Endothelial cell of umbilical vein (primary cell): Measurements from ENCODE around the gene LTF. TPM values are rescaled to one million over a fixed set of nuclear protein-coding genes. Genes with fewer than 3 reads are reported as not detected.

Experiments
- BruUV-seq: library from RNA; stranded (reverse); fragments of 400-500 nt; replicated peaks from 2 replicates; lab custom pipeline; 2021; lab: Mats Ljungman, UMichigan
- CTCF ChIA-PET: fragments of 300-600, 350-600 bp; sonication (Branson Sonifier 250); formaldehyde crosslinking; loops from one replicate; lab custom pipeline; 2021; ENCODE audit warnings: antibody characterized with exemption, inconsistent platforms; lab: Charles Lee
- POLR2A ChIA-PET: fragments of 300-600, 350-600 bp; sonication (Branson Sonifier 250); formaldehyde crosslinking; loops from one replicate; lab custom pipeline; 2021; ENCODE audit warnings: antibody characterized with exemption, inconsistent platforms; lab: Charles Lee
- DNase-seq: peaks from one replicate; pipeline ENCODE4 v3.0.0-alpha.2; 2011; ENCODE audit warnings: low read depth, low spot score
- FAIRE-seq: peaks from 2 replicates; lab custom pipeline; 2011; peaks lifted over from hg19 to GRCh38; lab: Jason Lieb, UNC
- H2AFZ ChIP-seq: 2 replicates; pipeline ENCODE4 v1.6.0; 2012; ENCODE audit warnings: low read depth, low read length, control low read depth, inconsistent platforms
- H3K27ac ChIP-seq: 2 replicates; pipeline ENCODE4 v1.5.1; 2011; ENCODE audit warnings: low read depth, mild to moderate bottlenecking, control low read depth, low read length, moderate library complexity; ENCODE audit not compliant: insufficient read depth
- H3K27me3 ChIP-seq, 2 experiments: 2 replicates each; pipeline versions ENCODE4 v1.6.0 to v1.6.1; 2011; ENCODE audit warnings: low read length in 2 of 2, mixed read lengths in 1 of 2; ENCODE audit not compliant: control insufficient read depth in 2 of 2, insufficient read depth in 2 of 2
- H3K36me3 ChIP-seq, 2 experiments: 2 replicates in 1 of 2; 3 replicates in 1 of 2; pipeline ENCODE4 v1.5.1; 2011; ENCODE audit warnings: low read length in 2 of 2, mild to moderate bottlenecking in 1 of 2, moderate library complexity in 1 of 2; ENCODE audit not compliant: control insufficient read depth in 2 of 2, insufficient read depth in 2 of 2; ENCODE audit errors: extremely low read depth in 1 of 2
- H3K4me1 ChIP-seq: 3 replicates; pipeline ENCODE4 v1.5.1; 2011; ENCODE audit warnings: mild to moderate bottlenecking, low read length; ENCODE audit not compliant: control insufficient read depth, insufficient read depth; ENCODE audit errors: extremely low read depth
- H3K4me2 ChIP-seq: 2 replicates; pipeline ENCODE4 v1.6.1; 2011; ENCODE audit warnings: low read length, control low read depth, mixed read lengths; ENCODE audit not compliant: insufficient read depth
- H3K4me3 ChIP-seq, 3 experiments: fragments of 200-600 bp in 1 of 3; sonication (generic), shearing (Covaris generic) in 1 of 3; replicated peaks in 1 of 3; 2 replicates each; pipeline ENCODE4 v1.5.1; 2011 to 2016; ENCODE audit warnings: control low read depth in 3 of 3, low read length in 3 of 3, mild to moderate bottlenecking in 2 of 3, inconsistent platforms in 1 of 3, low read depth in 1 of 3, moderate library complexity in 1 of 3; ENCODE audit not compliant: insufficient read depth in 1 of 3
- H3K79me2 ChIP-seq: 2 replicates; pipeline ENCODE4 v1.6.0; 2012; ENCODE audit warnings: low read length, inconsistent platforms; ENCODE audit not compliant: control insufficient read depth, insufficient read depth
- H3K9ac ChIP-seq: replicated peaks from 2 replicates; pipeline ENCODE3; 2011; ENCODE audit warnings: low read length, control low read depth; ENCODE audit not compliant: insufficient read depth; ENCODE audit errors: extremely low read depth
- H3K9me1 ChIP-seq: replicated peaks from 3 replicates; pipeline ENCODE4 v1.6.0; 2011; ENCODE audit warnings: mild to moderate bottlenecking, low read length; ENCODE audit not compliant: control insufficient read depth, insufficient read depth; ENCODE audit errors: extremely low read depth
- H3K9me3 ChIP-seq: replicated peaks from 2 replicates; pipeline ENCODE4 v1.5.1; 2012; ENCODE audit warnings: low read length, inconsistent platforms; ENCODE audit not compliant: control insufficient read depth, insufficient read depth
- H4K20me1 ChIP-seq: replicated peaks from 2 replicates; pipeline ENCODE3; 2011; ENCODE audit warnings: mild to moderate bottlenecking, low read length; ENCODE audit not compliant: control insufficient read depth, insufficient read depth; ENCODE audit errors: extremely low read depth
- CTCF ChIP-seq, 2 donors: IDR thresholded peaks; 1 replicate in 1 of 2; 2 replicates in 1 of 2; pipeline ENCODE4 v1.5.1; 2011; ENCODE audit warnings: low read length in 2 of 2, mild to moderate bottlenecking in 2 of 2, moderate library complexity in 2 of 2, control low read depth in 1 of 2, inconsistent platforms in 1 of 2, low read depth in 1 of 2; ENCODE audit not compliant: insufficient read depth in 1 of 2; ENCODE audit errors: extremely low read depth in 1 of 2
- EZH2 ChIP-seq: IDR thresholded peaks from 2 replicates; pipeline ENCODE4 v1.6.1; 2012; ENCODE audit warnings: borderline replicate concordance, low read depth, mild to moderate bottlenecking, moderate library complexity, low read length, inconsistent platforms; ENCODE audit not compliant: severe bottlenecking
- FOS ChIP-seq: IDR thresholded peaks from 2 replicates; pipeline ENCODE4 v1.6.1; 2011; ENCODE audit warnings: mild to moderate bottlenecking, low read length, moderate library complexity, borderline replicate concordance; ENCODE audit not compliant: insufficient read depth
- GATA2 ChIP-seq: IDR thresholded peaks from 2 replicates; pipeline ENCODE4 v1.7.0; 2011; ENCODE audit warnings: low read depth, mild to moderate bottlenecking, moderate library complexity, mixed read lengths, low read length; ENCODE audit not compliant: insufficient read length, insufficient read depth
- JUN ChIP-seq: IDR thresholded peaks from 2 replicates; pipeline ENCODE4 v1.6.1; 2011; ENCODE audit warnings: borderline replicate concordance, low read depth; ENCODE audit not compliant: insufficient read length, insufficient read depth
- MAX ChIP-seq: IDR thresholded peaks from 2 replicates; pipeline ENCODE4 v1.6.1; 2011; ENCODE audit not compliant: insufficient read depth, insufficient read length
- MYC ChIP-seq: IDR thresholded peaks from one replicate; pipeline ENCODE4 v1.6.1; 2011; ENCODE audit warnings: mild to moderate bottlenecking, low read depth, low read length
- POLR2A ChIP-seq: IDR thresholded peaks from 2 replicates; pipeline ENCODE4 v1.6.1; 2012; ENCODE audit warnings: low read depth, mild to moderate bottlenecking, control low read depth, low read length
- POLR2AphosphoS5 ChIP-seq: IDR thresholded peaks from 2 replicates; pipeline ENCODE4 v1.6.1; 2012; ENCODE audit warnings: low read depth, mild to moderate bottlenecking, control low read depth, low read length, moderate library complexity; ENCODE audit not compliant: insufficient read depth
- dilution Hi-C: fragments of 300-500 bp; cut with MboI; formaldehyde crosslinking; loops from one replicate; pipeline ENCODE4 v1.15.0; 2019; ENCODE audit warnings: low sequenced_read_pairs; ENCODE audit not compliant: extremely low pct_ligation_motif_present
- intact Hi-C: fragments of 100-400 bp; cut with micrococcal nuclease; formaldehyde crosslinking; loops from one replicate; pipeline ENCODE4 v1.10.0; 2022
- polyA plus RNA-seq, 4 experiments: library from polyadenylated mRNA; depleted of rRNA in 3 of 4; stranded (reverse) in 3 of 4; unstranded in 1 of 4; fragments of >200 nt; gene quantifications; 2 replicates each; pipeline versions ENCODE4 v1.2.1 to v1.2.3, GENCODE V29; 2011 to 2012; ENCODE audit warnings: missing spikeins in 1 of 4
- total RNA-seq: library from RNA; stranded (reverse); gene quantifications from 2 replicates; pipeline ENCODE4 v1.2.3, GENCODE V29; 2021

The LTF gene
- total and polyA plus RNA-seq, 2 donors (not counting 3 experiments of a cell fraction or from before 2014, with no cell fraction given): not detected

- no peak overlapping the region for H2AFZ ChIP-seq
- no peak for DNase-seq
- no peak overlapping the region for H3K27ac ChIP-seq
- dilution Hi-C loops (no loop called here), intact Hi-C loops (no loop called here)
- no peak for FAIRE-seq
- no peaks in the 10 kb centered on the region for H3K79me2 ChIP-seq
- no peaks in the 10 kb centered on the region for H4K20me1 ChIP-seq
- H3K36me3 ChIP-seq: no peaks in the 10 kb centered on the region
- ChIA-PET CTCF (no interaction called here), POLR2A (no interaction called here)
- no peak overlapping the region for H3K4me2 ChIP-seq
- H3K4me1 ChIP-seq: no peaks in the 10 kb centered on the region
- no TSS peak for BruUV-seq
- H3K9me3 ChIP-seq: no peaks in the 10 kb centered on the region
- no peak overlapping the region for H3K9ac ChIP-seq
- H3K27me3 ChIP-seq: peaks cover 0 to 8% of the 10 kb centered on the region in 2 experiments
- no peak overlapping the region for H3K4me3 ChIP-seq
- H3K9me1 ChIP-seq: no peaks in the 10 kb centered on the region
- TF ChIP-seq MAX (no peak), MYC (no peak), GATA2 (no peak), JUN (no peak), POLR2AphosphoS5 (no peak), POLR2A (no peak), CTCF (IDR thresholded peaks at IDR 0.05; ENCODE audit: extremely low read depth in 1 of 2, insufficient read depth in 1 of 2, low read depth in 1 of 2, low read length in 2 of 2) (no peak), FOS (no peak), EZH2 (no peak)
Measured at GRCh38 chr3:46454606-46455005, 10.1 kb downstream of the LTF start.
